ENCODE results near the gene WNT7B.

WNT7B gene

DNA sequence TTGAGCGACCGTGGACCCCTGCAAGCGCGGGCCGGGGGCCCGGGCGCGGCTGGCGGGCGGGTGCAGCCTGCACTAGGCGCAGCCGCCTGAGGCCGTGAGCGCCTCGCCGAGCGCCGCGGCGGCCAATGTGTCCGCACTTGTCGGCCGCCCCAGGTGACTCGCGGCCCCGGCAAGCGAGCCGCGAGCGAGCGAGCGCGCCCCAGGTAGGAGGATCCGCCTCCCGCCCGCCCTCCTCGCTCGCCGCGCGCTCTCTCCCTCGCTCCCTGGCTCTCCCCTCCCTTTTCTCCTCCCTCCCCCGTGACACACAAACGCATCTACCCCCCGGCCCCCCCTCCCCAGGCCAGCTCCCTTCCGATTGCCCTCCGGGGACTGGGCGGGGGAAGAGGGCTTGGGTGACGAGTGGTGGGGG lies at the start of gene WNT7B:
Gene WNT7B, minus strand, starts transcription at position 160 of the 409 bp plus-strand sequence. CDS start 408 bp downstream, outside the sequence.
- in situ Hi-C loops (cut with MboI; ENCODE audit: low sequenced_read_pairs), result no loop called here

DNA sequence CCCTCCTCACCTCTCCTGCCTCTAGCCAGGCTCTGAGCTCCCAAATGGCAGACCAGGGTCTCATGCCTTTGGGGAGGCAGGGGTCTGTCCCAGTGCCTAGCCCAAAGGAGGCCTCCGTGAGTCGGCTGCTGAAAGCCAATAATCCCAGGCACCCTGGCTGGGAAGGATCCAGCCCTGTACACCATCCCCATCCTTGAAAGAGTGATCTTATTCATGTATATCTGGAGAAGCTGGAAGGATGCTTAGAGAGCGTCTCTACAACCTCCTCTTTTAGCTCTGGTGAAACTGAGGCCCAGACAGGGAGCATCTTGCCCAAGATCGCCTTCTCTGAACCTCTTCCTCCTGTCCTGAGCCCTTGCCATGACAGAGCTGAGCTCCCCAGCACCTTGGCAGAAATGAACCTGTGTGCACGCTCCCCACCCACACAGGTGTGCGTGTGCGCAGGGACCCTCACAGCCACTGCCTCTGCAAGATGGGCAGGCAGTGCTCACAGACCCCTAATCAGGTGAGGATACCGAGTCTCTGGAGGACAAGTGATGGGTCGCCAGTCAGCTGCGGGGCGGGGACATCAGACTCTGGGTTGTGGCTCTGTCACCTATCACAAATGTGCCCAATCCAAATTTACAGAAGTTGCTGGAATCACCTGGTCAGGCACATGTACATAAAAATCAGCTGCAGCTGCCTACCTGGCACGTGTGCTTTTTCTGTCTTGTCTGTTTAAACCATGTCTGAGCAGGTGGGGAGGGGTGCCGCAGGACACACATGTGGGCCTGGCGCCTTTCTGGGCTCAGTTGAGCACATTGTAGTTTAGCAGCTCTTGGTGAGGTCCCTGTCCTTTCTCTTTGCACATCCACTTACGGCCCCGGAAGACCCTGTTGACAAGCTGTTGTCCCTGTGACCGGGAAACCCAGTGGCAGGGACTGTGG lies 49.3 kb upstream of the WNT7B start:
- in situ Hi-C loops (cut with MboI; ENCODE audit: low sequenced_read_pairs), result no loop called here

- in situ Hi-C loops (cut with MboI; ENCODE audit: low sequenced_read_pairs), result no loop called here
These were observed 48.4 kb upstream of the WNT7B start for GRCh38 chr22:46025225-46025972.

GRCh38 chr22:46024136-46024840 lies 47.3 kb upstream of the WNT7B start:
- in situ Hi-C loops (cut with MboI; ENCODE audit: low sequenced_read_pairs), result loop anchor here (25.0 kb wide), 1 partner anchor 513 kb away; the partner anchor contains the start of gene CELSR1

- in situ Hi-C loops (cut with MboI; ENCODE audit: low sequenced_read_pairs), result loop anchor here (25.0 kb wide), 1 partner anchor 514 kb away; the partner anchor contains the start of gene CELSR1
These were observed 46.6 kb upstream of the WNT7B start for GRCh38 chr22:46023558-46023981.

DNA sequence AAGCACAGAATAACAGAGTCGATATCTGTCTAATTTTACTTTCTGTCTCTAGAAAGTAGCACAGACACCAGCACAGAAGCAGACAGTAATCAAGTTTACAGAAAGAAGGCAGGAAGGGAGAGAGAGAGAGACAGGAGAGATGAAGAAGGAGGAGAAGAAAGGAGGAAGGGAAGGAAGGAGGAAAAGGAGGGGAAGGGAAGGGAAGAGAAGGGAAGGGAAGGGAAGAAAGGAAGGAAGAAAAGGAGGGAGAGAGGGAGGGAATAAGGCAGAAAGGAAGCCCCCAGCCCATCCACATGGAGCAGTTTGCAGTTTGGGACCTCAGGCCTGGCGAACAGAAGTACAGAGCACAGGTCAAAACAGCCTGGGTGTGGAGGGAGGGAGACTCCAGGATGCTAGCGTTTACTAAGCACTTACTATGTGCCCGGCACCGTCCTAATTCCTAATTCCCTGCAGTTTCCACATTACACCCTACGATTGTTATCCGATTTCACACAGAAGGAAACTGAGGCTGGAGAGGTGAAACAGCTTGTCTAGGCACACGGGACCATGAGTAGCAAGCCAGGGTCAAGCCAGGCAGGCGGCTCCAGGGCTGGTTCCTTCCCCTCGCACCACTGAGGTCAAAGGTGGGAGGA lies 46.0 kb upstream of the WNT7B start:
- in situ Hi-C loops (cut with MboI; ENCODE audit: low sequenced_read_pairs), result loop anchor here (25.0 kb wide), 1 partner anchor 514 kb away; the partner anchor contains the start of gene CELSR1

GRCh38 chr22:46021577-46021976 lies 44.6 kb upstream of the WNT7B start:
- in situ Hi-C loops (cut with MboI; ENCODE audit: low sequenced_read_pairs), result loop anchor here (25.0 kb wide), 1 partner anchor 516 kb away; the partner anchor contains the start of gene CELSR1

DNA sequence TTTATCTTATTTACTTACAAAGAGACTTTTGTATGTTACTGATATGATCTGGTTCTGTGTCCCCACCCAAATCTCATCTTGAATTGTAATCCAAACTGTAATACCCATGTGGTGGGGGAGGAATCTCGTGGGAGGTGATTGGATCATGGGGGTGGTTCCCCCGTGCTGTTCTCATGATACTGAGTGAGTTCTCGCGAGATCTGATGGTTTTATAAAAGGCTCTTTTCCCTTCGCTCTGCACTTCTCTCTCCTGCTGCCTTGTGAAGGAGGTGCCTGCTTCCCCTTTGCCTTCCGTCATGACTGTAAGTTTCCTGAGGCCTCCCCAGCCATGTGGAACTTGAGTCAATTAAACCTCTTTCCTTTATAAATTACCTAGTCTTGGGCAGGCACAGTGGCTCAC lies 42.4 kb upstream of the WNT7B start:
- in situ Hi-C loops (cut with MboI; ENCODE audit: low sequenced_read_pairs), result loop anchor here (25.0 kb wide), 1 partner anchor 518 kb away; the partner anchor contains the start of gene CELSR1

DNA sequence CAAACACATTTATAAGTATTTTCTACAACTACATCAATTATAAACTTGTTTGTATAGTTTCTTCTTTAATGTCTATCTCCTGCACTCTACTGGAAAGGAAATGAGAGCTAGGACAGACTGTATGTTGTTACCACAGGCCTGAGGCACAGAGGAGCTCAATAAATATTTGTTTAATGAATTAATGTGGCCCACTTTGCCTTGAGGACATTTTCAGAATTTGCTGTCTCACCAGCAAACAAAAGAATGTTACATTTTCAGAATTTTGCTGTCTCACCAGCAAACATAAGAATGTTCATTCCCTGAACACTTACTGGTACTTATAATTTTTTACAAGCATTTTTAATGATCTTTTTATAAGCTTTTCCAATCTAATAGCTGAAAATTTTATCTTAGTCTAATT lies 41.9 kb upstream of the WNT7B start:
- in situ Hi-C loops (cut with MboI; ENCODE audit: low sequenced_read_pairs), result loop anchor here (25.0 kb wide), 1 partner anchor 518 kb away; the partner anchor contains the start of gene CELSR1

- in situ Hi-C loops (cut with MboI; ENCODE audit: low sequenced_read_pairs), result loop anchor here (25.0 kb wide), 1 partner anchor 520 kb away; the partner anchor contains the start of gene CELSR1
These were observed 40.2 kb upstream of the WNT7B start for GRCh38 chr22:46017166-46017565.

DNA sequence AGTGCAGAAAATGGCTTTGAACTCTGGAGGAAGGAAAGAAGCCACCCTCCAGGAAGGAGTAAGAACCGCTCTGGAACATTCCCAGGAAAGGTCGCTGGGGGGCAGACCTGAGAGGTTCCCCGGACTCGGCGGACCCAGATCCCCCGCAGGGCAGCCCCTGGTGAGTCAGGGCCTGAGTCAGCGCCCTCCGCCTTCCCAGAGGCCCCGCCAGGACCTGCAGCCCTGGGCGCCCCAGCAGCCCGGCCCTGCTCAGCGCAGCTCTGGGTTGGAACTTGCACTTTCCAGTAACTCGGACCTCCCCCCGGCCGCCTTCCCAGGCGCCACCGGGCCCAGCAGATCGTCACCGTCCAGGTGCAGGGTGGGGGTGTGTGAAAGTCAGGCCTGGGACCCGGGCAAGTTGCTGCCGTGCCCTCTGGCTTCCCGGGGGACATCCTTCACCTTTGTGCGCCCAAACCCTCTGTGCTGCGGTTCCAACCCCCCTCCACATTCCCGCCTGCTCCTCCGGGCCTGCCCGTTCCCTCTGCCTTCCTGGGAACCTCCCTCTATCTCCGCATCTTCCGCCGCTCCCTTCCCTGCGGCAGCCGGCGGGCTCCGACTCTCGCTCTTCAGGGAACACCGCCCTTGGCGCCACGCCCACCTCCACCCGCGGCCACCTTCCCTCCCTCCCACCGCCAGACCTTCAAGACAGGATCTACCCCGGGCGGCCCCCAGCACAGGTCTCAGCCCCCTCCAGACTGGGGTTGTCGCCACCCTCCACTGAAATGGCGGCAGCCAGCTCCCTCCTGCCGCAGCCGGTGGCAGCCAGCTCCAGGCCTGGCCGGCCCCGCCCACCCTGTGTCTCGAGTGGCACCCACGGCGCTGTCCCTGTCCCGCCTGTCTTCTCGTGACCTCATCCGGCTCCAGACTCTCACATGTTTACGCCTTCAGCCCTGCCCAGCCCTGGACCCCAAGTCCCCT lies 36.8 kb upstream of the WNT7B start:
- in situ Hi-C loops (cut with MboI; ENCODE audit: low sequenced_read_pairs), result loop anchor here (25.0 kb wide), 1 partner anchor 524 kb away; the partner anchor contains the start of gene CELSR1

DNA sequence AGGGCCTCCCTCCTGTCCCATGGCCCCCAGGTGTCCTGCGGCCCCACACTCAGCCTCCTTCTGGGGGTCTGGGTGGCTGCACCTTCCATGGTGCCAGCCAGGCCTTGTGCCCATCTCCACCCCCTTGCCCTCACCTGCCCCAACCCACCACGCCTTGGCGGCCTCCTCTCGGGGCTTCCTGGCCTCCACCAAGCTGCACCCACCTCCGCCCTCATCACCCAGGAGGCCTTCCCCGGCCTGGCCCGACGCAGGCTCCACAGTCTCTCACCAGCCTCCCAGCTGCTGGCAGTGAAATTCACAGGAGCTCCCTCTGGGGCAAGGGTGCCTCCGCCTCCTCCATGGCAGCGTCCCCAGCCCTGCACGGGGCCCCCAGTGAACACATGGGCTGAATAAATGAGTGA lies 35.9 kb upstream of the WNT7B start:
- in situ Hi-C loops (cut with MboI; ENCODE audit: low sequenced_read_pairs), result loop anchor here (25.0 kb wide), 1 partner anchor 524 kb away; the partner anchor contains the start of gene CELSR1

GRCh38 chr22:46012182-46012880 lies 35.4 kb upstream of the WNT7B start:
- in situ Hi-C loops (cut with MboI; ENCODE audit: low sequenced_read_pairs), result loop anchor here (25.0 kb wide), 1 partner anchor 525 kb away; the partner anchor contains the start of gene CELSR1

DNA sequence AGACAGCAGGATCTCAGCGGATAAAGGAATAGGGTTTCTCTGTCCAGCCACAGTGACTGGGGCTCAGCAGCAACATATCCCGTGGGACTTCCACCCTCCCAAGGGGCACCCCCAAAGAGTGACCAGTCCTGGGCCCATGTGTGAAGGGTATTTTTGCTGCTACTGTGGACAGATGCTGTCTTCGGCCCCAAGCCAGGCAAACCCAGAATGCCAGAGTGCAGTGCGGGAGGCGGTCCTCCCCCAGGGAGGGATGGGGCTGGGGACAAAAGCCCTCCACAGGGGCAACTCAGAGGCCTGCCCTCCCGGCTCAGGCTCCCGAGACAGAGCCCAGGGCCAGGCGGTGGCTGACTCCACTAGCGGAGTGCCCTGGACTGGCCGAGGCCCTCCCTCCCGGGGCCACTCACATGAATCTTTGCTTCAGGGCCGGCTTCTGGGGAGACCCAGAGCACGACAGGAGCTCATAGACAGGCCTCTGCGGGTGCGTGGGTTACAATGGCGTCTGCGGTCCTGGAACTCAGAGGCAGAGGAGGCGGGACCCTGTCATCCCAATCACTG lies 34.7 kb upstream of the WNT7B start:
- in situ Hi-C loops (cut with MboI; ENCODE audit: low sequenced_read_pairs), result loop anchor here (25.0 kb wide), 1 partner anchor 526 kb away; the partner anchor contains the start of gene CELSR1

- in situ Hi-C loops (cut with MboI; ENCODE audit: low sequenced_read_pairs), result loop anchor here (25.0 kb wide), 1 partner anchor 526 kb away; the partner anchor contains the start of gene CELSR1
These were observed 34.1 kb upstream of the WNT7B start for GRCh38 chr22:46010951-46011626.

GRCh38 chr22:46010207-46010867 lies 33.4 kb upstream of the WNT7B start:
- in situ Hi-C loops (cut with MboI; ENCODE audit: low sequenced_read_pairs), result loop anchor here (25.0 kb wide), 1 partner anchor 527 kb away; the partner anchor contains the start of gene CELSR1

Data from HL-60/S4 (cell line).